Prostate gland (tissue), 2 donors: ENCODE measurements around the gene NCR3LG1. TPM values are rescaled to one million over a fixed set of nuclear protein-coding genes. Genes with fewer than 3 reads are reported as not detected.

Source experiments
- DNase-seq: peaks from one replicate; pipeline ENCODE4 v3.0.0-alpha.2; 2019; ENCODE audit warnings: low spot score
- H3K27ac ChIP-seq, 2 donors: fragments of 200-600 bp; sonication (generic); 2 replicates each; pipeline ENCODE4 v1.5.1; 2017 to 2019
- H3K27me3 ChIP-seq: fragments of 200-600 bp; sonication (generic); replicated peaks from 2 replicates; pipeline ENCODE4 v1.5.1; 2019; ENCODE audit not compliant: insufficient read depth
- H3K36me3 ChIP-seq, 2 donors: fragments of 200-600 bp; sonication (generic); 1 replicate in 1 of 2; 2 replicates in 1 of 2; pipeline versions ENCODE4 v1.5.1 to v1.8.1; 2017 to 2019
- H3K4me1 ChIP-seq: fragments of 200-600 bp; sonication (generic); replicated peaks from 2 replicates; pipeline ENCODE4 v1.5.1; 2019
- H3K4me3 ChIP-seq, 2 donors: fragments of 200-600 bp; sonication (generic); 2 replicates each; pipeline ENCODE4 v1.5.1; 2017 to 2019
- H3K9me3 ChIP-seq: fragments of 200-600 bp; sonication (generic); 2 replicates; pipeline ENCODE4 v1.5.1; 2017
- POLR2A ChIP-seq: fragments of 450-650 bp; IDR thresholded peaks from one replicate; pipeline ENCODE4 v1.6.1; 2016; ENCODE audit warnings: antibody characterized with exemption, mild to moderate bottlenecking
- POLR2AphosphoS5 ChIP-seq: sonication (generic); formaldehyde crosslinking; IDR thresholded peaks from one replicate; pipeline ENCODE4 v1.6.1; 2017; ENCODE audit warnings: antibody characterized with exemption
- WGBS: methylation state at CpG from one replicate; pipeline ENCODE4 v1.1.5; 2018; 5-methylcytosine and 5-hydroxymethylcytosine counted together
- intact Hi-C: fragments of 100-400 bp; cut with DNase I; formaldehyde crosslinking; loops from one replicate; pipeline ENCODE4 v1.14.2; 2022
- total RNA-seq, 2 donors: library from RNA; depleted of rRNA; stranded (reverse); fragments of >200 nt; gene quantifications; one replicate each; pipeline ENCODE4 v1.1.0, GENCODE V29; 2016
- TF ChIP-seq, protein P1 (sequence below), 4 experiments: fragments of 200-600 bp in 2 of 4; fragments of 450-650 bp in 2 of 4; sonication (generic) in 2 of 4; IDR thresholded peaks; 1 replicate in 3 of 4; 2 replicates in 1 of 4; pipeline ENCODE4 v1.5.1; 2016 to 2019; ENCODE audit warnings: antibody characterized with exemption in 4 of 4, mild to moderate bottlenecking in 2 of 4, moderate library complexity in 2 of 4

The NCR3LG1 gene
- total RNA-seq, 2 donors from 2014 or later = 0.41 to 5.9 TPM

DNA sequence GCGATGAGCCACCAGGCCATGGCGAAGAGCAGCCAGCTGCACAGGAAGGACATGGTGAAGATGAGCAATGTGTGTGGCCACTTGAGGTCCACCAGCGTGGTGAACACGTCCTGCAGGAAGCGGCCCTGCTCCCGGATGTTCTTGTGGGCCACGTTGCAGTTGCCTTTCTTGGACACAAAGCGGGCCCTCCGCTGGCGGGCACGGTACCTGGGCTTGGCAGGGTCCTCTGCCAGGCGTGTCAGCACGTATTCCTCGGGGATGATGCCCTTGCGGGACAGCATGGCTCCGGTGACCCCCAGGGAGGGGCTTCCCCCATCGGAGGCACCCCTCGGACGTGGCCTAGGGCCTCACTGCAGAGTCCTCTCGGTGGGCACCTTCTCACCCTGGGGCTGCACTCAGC lies 36.2 kb downstream of the NCR3LG1 start:
- H3K9me3 ChIP-seq = no peaks in the 10 kb centered on the region
- TF ChIP-seq, protein P1, sequence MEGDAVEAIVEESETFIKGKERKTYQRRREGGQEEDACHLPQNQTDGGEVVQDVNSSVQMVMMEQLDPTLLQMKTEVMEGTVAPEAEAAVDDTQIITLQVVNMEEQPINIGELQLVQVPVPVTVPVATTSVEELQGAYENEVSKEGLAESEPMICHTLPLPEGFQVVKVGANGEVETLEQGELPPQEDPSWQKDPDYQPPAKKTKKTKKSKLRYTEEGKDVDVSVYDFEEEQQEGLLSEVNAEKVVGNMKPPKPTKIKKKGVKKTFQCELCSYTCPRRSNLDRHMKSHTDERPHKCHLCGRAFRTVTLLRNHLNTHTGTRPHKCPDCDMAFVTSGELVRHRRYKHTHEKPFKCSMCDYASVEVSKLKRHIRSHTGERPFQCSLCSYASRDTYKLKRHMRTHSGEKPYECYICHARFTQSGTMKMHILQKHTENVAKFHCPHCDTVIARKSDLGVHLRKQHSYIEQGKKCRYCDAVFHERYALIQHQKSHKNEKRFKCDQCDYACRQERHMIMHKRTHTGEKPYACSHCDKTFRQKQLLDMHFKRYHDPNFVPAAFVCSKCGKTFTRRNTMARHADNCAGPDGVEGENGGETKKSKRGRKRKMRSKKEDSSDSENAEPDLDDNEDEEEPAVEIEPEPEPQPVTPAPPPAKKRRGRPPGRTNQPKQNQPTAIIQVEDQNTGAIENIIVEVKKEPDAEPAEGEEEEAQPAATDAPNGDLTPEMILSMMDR (IDR thresholded peaks at IDR 0.05) = no peak
- TF ChIP-seq POLR2AphosphoS5 (no peak), POLR2A (no peak)
- H3K4me1 ChIP-seq = no peaks in the 10 kb centered on the region
- H3K4me3 ChIP-seq = no peak overlapping the region
- no peak overlapping the region for H3K27ac ChIP-seq
- no peaks in the 10 kb centered on the region for H3K27me3 ChIP-seq
- 96% methylated on average over 17 of the region's 20 CpGs for WGBS
- intact Hi-C loops = no loop called here
- no peak for DNase-seq
- H3K36me3 ChIP-seq = no peaks in the 10 kb centered on the region

- Histone ChIP-seq H3K9me3 (no peaks in the 10 kb centered on the region), H3K4me3 (peak within 1 kb of the TSS; percentile 48 to 50), H3K4me1 (no peaks in the 10 kb centered on the region), H3K36me3 (no peaks in the 10 kb centered on the region), H3K27ac (peak within 1 kb of the TSS; percentile 76 to 79), H3K27me3 (no peaks in the 10 kb centered on the region)
- 11% methylated on average over 28 of the region's 53 CpGs for WGBS
- intact Hi-C loops = no loop called here
- DNase-seq = no peak
- no peak for TF ChIP-seq POLR2AphosphoS5
- TF ChIP-seq, protein P1 (IDR thresholded peaks at IDR 0.05) = no peak
- no peak for TF ChIP-seq POLR2A
Observed at GRCh38 chr11:17388609-17389210, 37.1 kb downstream of the NCR3LG1 start, which contains the start of gene KCNJ11. Gene KCNJ11 (minus strand): TSS chr11:17388659. CDS start chr11:17388091, 568 bp downstream.

GRCh38 chr11:17389211-17389956 lies 37.8 kb downstream of the NCR3LG1 start:
- peak overlapping the region; percentile 48 to 50 for H3K4me3 ChIP-seq
- 3% methylated on average over 33 of the region's 55 CpGs for WGBS
- no peaks in the 10 kb centered on the region for H3K4me1 ChIP-seq
- TF ChIP-seq, protein P1 (IDR thresholded peaks at IDR 0.05) = peak; percentile 60 to 79 (median 68)
- TF ChIP-seq POLR2AphosphoS5 (peak; percentile 29), POLR2A (no peak)
- H3K36me3 ChIP-seq = no peaks in the 10 kb centered on the region
- intact Hi-C loops = no loop called here
- peak; percentile 71 for DNase-seq
- H3K27ac ChIP-seq = peak overlapping the region; percentile 76 to 79
- H3K9me3 ChIP-seq = no peaks in the 10 kb centered on the region
- no peaks in the 10 kb centered on the region for H3K27me3 ChIP-seq

DNA sequence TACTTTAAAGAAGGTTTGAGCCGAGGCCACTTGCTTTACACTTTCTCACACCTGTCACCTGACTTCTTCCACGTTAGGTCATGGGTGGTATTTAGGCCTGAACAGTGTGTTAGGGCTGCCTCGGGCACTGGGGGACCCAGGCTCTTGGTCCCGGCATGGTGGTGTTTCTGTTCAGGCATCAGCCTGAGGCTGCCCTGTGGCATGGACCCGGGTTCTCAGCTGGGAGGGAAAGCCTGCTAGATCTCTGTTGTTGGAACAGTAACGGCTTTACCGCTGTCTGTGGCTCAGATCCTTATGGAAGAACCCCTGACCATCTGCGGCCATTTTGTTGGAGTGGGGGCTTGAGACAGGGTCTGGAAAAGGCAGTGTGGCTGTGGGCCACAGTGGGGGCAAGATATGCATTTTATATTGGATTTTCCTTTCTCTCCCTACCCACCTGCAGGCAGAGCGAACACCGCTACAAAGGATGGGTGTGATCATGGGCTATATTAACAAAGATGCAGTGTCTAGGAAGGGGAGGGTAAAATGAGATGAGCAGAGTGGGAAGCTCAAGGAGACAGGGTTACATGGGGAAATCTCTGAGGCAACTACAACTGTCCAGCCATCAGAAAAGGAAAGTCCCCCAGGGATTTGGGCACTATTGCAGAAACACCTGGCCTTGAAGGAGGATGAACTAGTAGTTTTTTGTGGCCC lies 38.5 kb downstream of the NCR3LG1 start:
- Histone ChIP-seq H3K4me1 (no peaks in the 10 kb centered on the region), H3K27ac (peak overlapping the region in 1 of 2 donors; percentile 79), H3K27me3 (no peaks in the 10 kb centered on the region), H3K9me3 (no peaks in the 10 kb centered on the region), H3K36me3 (no peaks in the 10 kb centered on the region), H3K4me3 (no peak overlapping the region)
- DNase-seq = no peak
- intact Hi-C loops = no loop called here
- TF ChIP-seq, protein P1 (IDR thresholded peaks at IDR 0.05) = no peak
- TF ChIP-seq POLR2A (no peak), POLR2AphosphoS5 (no peak)
- WGBS = 57% methylated on average over 10 of the region's 10 CpGs
